Neutrophil (primary cell): ENCODE results near the gene KLHL1.

Experiments used
- H3K27ac ChIP-seq: fragments of 200-600 bp; sonication (generic); 2 replicates; pipeline ENCODE4 v1.5.1; 2016; ENCODE audit warnings: mild to moderate bottlenecking, moderate library complexity
- H3K27me3 ChIP-seq: fragments of 200-600 bp; sonication (generic); 2 replicates; pipeline ENCODE4 v1.6.0; 2016; ENCODE audit warnings: mild to moderate bottlenecking
- H3K36me3 ChIP-seq: fragments of 200-600 bp; sonication (generic); 2 replicates; pipeline ENCODE4 v1.5.1; 2017
- H3K4me1 ChIP-seq, 2 experiments: fragments of 200-600 bp in 1 of 2; sonication (generic) in 1 of 2; 1 replicate in 1 of 2; 2 replicates in 1 of 2; pipeline versions ENCODE4 v1.5.1 to v1.6.1; 2013 to 2016; ENCODE audit warnings: low read depth in 1 of 2, low read length in 1 of 2, mild to moderate bottlenecking in 1 of 2, moderate library complexity in 1 of 2; ENCODE audit not compliant: control insufficient read depth in 1 of 2, insufficient read depth in 1 of 2
- H3K4me3 ChIP-seq, 2 experiments: fragments of 200-600 bp in 1 of 2; sonication (generic) in 1 of 2; 1 replicate in 1 of 2; 2 replicates in 1 of 2; pipeline ENCODE4 v1.5.1; 2013 to 2016; ENCODE audit warnings: low read depth in 1 of 2, low read length in 1 of 2, mild to moderate bottlenecking in 1 of 2, moderate library complexity in 1 of 2
- H3K9me3 ChIP-seq: fragments of 200-600 bp; sonication (generic); 2 replicates; pipeline ENCODE4 v1.5.1; 2016
- TF ChIP-seq, protein P1 (sequence below): fragments of 200-600 bp; sonication (generic); IDR thresholded peaks from 2 replicates; pipeline ENCODE4 v1.5.1; 2016; ENCODE audit warnings: antibody characterized with exemption

The KLHL1 gene

GRCh38 chr13:70087247-70087646, 21.0 kb downstream of the KLHL1 start:
- Histone ChIP-seq H3K4me1 (no peaks in the 10 kb centered on the region), H3K9me3 (no peaks in the 10 kb centered on the region), H3K27ac (no peak overlapping the region), H3K27me3 (no peaks in the 10 kb centered on the region), H3K4me3 (no peak overlapping the region), H3K36me3 (no peaks in the 10 kb centered on the region)
- TF ChIP-seq, protein P1, sequence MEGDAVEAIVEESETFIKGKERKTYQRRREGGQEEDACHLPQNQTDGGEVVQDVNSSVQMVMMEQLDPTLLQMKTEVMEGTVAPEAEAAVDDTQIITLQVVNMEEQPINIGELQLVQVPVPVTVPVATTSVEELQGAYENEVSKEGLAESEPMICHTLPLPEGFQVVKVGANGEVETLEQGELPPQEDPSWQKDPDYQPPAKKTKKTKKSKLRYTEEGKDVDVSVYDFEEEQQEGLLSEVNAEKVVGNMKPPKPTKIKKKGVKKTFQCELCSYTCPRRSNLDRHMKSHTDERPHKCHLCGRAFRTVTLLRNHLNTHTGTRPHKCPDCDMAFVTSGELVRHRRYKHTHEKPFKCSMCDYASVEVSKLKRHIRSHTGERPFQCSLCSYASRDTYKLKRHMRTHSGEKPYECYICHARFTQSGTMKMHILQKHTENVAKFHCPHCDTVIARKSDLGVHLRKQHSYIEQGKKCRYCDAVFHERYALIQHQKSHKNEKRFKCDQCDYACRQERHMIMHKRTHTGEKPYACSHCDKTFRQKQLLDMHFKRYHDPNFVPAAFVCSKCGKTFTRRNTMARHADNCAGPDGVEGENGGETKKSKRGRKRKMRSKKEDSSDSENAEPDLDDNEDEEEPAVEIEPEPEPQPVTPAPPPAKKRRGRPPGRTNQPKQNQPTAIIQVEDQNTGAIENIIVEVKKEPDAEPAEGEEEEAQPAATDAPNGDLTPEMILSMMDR, result no peak

GRCh38 chr13:70080012-70080411, 28.2 kb downstream of the KLHL1 start:
- H3K36me3 ChIP-seq, result no peaks in the 10 kb centered on the region
- H3K4me3 ChIP-seq, result no peak overlapping the region
- TF ChIP-seq, protein P1, result no peak
- H3K9me3 ChIP-seq, result no peaks in the 10 kb centered on the region
- no peak overlapping the region for H3K27ac ChIP-seq
- H3K27me3 ChIP-seq, result no peaks in the 10 kb centered on the region
- H3K4me1 ChIP-seq, result no peaks in the 10 kb centered on the region

DNA sequence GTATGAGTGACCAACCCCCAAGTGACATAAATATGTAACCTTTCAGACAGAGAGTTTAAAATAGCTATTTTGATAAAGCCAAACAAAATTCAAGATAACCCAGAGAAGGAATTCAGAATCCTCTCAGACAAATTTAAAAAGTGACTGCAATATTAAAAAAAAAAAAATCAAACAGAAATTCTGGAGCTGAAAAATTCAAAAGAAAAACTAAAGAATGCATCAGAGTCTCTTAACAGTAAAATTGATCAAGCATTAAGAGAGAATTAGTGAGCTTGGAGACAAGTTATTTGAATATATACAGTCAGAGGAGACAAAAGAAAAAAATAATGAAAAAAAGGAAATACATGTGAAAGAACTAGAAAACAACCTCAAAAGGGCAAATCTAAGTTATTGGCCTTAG, 53.7 kb downstream of the KLHL1 start:
- no peak overlapping the region for H3K27ac ChIP-seq
- H3K9me3 ChIP-seq, result peaks cover 7% of the 10 kb centered on the region
- H3K36me3 ChIP-seq, result no peaks in the 10 kb centered on the region
- H3K27me3 ChIP-seq, result no peaks in the 10 kb centered on the region
- H3K4me1 ChIP-seq, result no peaks in the 10 kb centered on the region
- TF ChIP-seq, protein P1, result no peak
- H3K4me3 ChIP-seq, result no peak overlapping the region

- TF ChIP-seq, protein P1, result no peak
- Histone ChIP-seq H3K4me3 (no peak overlapping the region), H3K4me1 (no peaks in the 10 kb centered on the region), H3K27ac (no peak overlapping the region), H3K9me3 (peaks cover 10% of the 10 kb centered on the region), H3K36me3 (no peaks in the 10 kb centered on the region), H3K27me3 (no peaks in the 10 kb centered on the region)
Observed at GRCh38 chr13:70051531-70051930, 56.7 kb downstream of the KLHL1 start.

- peaks cover 3% of the 10 kb centered on the region for H3K9me3 ChIP-seq
- no peaks in the 10 kb centered on the region for H3K27me3 ChIP-seq
- H3K4me1 ChIP-seq, result no peaks in the 10 kb centered on the region
- no peak overlapping the region for H3K27ac ChIP-seq
- no peaks in the 10 kb centered on the region for H3K36me3 ChIP-seq
- TF ChIP-seq, protein P1, result no peak
- no peak overlapping the region for H3K4me3 ChIP-seq
Observed at GRCh38 chr13:70043685-70044084, 64.6 kb downstream of the KLHL1 start.

GRCh38 chr13:70042193-70042592, 66.1 kb downstream of the KLHL1 start:
- no peak overlapping the region for H3K27ac ChIP-seq
- H3K4me1 ChIP-seq, result no peaks in the 10 kb centered on the region
- H3K36me3 ChIP-seq, result no peaks in the 10 kb centered on the region
- no peak overlapping the region for H3K4me3 ChIP-seq
- no peaks in the 10 kb centered on the region for H3K27me3 ChIP-seq
- TF ChIP-seq, protein P1, result no peak
- H3K9me3 ChIP-seq, result no peaks in the 10 kb centered on the region
